Measurements from ENCODE around the gene LENEP. TPM values are rescaled to one million over a fixed set of nuclear protein-coding genes. Genes with fewer than 3 reads are reported as not detected.

The LENEP gene
- polyA plus RNA-seq, 1 donor (not counting 4 experiments of a cell fraction or from before 2014, with no cell fraction given): not detected

DNA sequence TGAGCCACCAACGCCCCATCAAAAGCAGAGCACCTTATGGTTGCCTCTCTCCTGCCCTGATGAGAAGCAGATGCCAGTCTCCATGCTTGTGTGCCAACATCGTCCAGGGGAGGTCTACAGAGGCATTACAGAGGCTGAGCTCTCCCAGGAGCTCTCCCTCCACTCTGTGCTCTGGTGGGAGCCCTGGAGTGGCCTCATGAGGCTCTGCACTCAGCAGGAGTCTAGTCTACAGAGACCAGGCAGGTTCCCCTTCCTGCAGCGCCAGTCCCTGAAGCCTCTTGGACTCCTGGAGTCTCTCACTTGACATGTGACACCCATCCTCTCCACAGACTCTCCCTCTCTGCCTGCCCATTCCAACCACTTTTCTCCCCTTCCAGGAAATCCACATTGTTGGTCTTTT lies 43.7 kb downstream of the LENEP start:
- Histone ChIP-seq H3K9me1 (ENCODE audit: control insufficient read depth, extremely low read depth, insufficient read depth, low read length) (peaks cover 3% of the 10 kb centered on the region), H3K4me2 (ENCODE audit: control insufficient read depth, extremely low read depth, insufficient read depth, low read depth, low read length) (no peak overlapping the region), H3K9me3 (ENCODE audit: control insufficient read depth, low read depth, low read length) (no peaks in the 10 kb centered on the region), H3K4me3 (ENCODE audit: control insufficient read depth in 2 of 3, extremely low read depth in 1 of 3, insufficient read depth in 2 of 3, low read depth in 1 of 3, low read length in 3 of 3) (no peak overlapping the region), H4K20me1 (ENCODE audit: control insufficient read depth, extremely low read depth, insufficient read depth, low read length) (no peaks in the 10 kb centered on the region), H3K9ac (ENCODE audit: control insufficient read depth, extremely low read depth, insufficient read depth, low read length) (no peak overlapping the region), H3K27me3 (ENCODE audit: control insufficient read depth, extremely low read depth, insufficient read depth, low read length) (no peaks in the 10 kb centered on the region), H3K36me3 (ENCODE audit: control insufficient read depth in 2 of 2, extremely low read depth in 1 of 2, insufficient read depth in 2 of 2, low read length in 2 of 2) (no peaks in the 10 kb centered on the region), H3K27ac (ENCODE audit: control insufficient read depth, insufficient read depth, low read length) (no peak overlapping the region), H2AFZ (ENCODE audit: control insufficient read depth, low read length) (no peak overlapping the region), H3K79me2 (ENCODE audit: control insufficient read depth, insufficient read depth, low read length) (no peaks in the 10 kb centered on the region), H3K4me1 (ENCODE audit: control insufficient read depth, extremely low read depth, insufficient read depth, low read length) (peaks cover 31% of the 10 kb centered on the region)
- no peak for DNase-seq (ENCODE audit: low read depth, low spot score)
- no peak for FAIRE-seq
- dilution Hi-C loops (cut with MboI; ENCODE audit: extremely low pct_ligation_motif_present, low sequenced_read_pairs): no loop called here
- no peak for TF ChIP-seq CTCF (optimal IDR thresholded peaks at IDR 0.05 in 1 of 3, IDR thresholded peaks at IDR 0.05 in 1 of 3, conservative IDR thresholded peaks at IDR 0.05 in 1 of 3; ENCODE audit: extremely low read depth in 1 of 3, insufficient read depth in 2 of 3, low read length in 3 of 3)
- no peak for TF ChIP-seq EZH2 (IDR thresholded peaks at IDR 0.05; ENCODE audit: low read length)

GRCh38 chr1:155037851-155038441 lies 44.6 kb downstream of the LENEP start:
- FAIRE-seq: no peak
- no peak for DNase-seq (ENCODE audit: low read depth, low spot score)
- peak overlapping the region in 1 of 3 experiments; percentile 16 for H3K4me3 ChIP-seq (ENCODE audit: control insufficient read depth in 2 of 3, extremely low read depth in 1 of 3, insufficient read depth in 2 of 3, low read depth in 1 of 3, low read length in 3 of 3)
- TF ChIP-seq EZH2 (IDR thresholded peaks at IDR 0.05; ENCODE audit: low read length): no peak
- TF ChIP-seq CTCF (optimal IDR thresholded peaks at IDR 0.05 in 1 of 3, IDR thresholded peaks at IDR 0.05 in 1 of 3, conservative IDR thresholded peaks at IDR 0.05 in 1 of 3; ENCODE audit: extremely low read depth in 1 of 3, insufficient read depth in 2 of 3, low read length in 3 of 3): no peak
- no peaks in the 10 kb centered on the region for H3K9me3 ChIP-seq (ENCODE audit: control insufficient read depth, low read depth, low read length)
- H3K36me3 ChIP-seq (ENCODE audit: control insufficient read depth in 2 of 2, extremely low read depth in 1 of 2, insufficient read depth in 2 of 2, low read length in 2 of 2): no peaks in the 10 kb centered on the region
- peak overlapping the region; percentile 59 for H3K4me2 ChIP-seq (ENCODE audit: control insufficient read depth, extremely low read depth, insufficient read depth, low read depth, low read length)
- H3K4me1 ChIP-seq (ENCODE audit: control insufficient read depth, extremely low read depth, insufficient read depth, low read length): peaks cover 31% of the 10 kb centered on the region
- H3K27me3 ChIP-seq (ENCODE audit: control insufficient read depth, extremely low read depth, insufficient read depth, low read length): no peaks in the 10 kb centered on the region
- no peaks in the 10 kb centered on the region for H4K20me1 ChIP-seq (ENCODE audit: control insufficient read depth, extremely low read depth, insufficient read depth, low read length)
- no peaks in the 10 kb centered on the region for H3K79me2 ChIP-seq (ENCODE audit: control insufficient read depth, insufficient read depth, low read length)
- no peak overlapping the region for H2AFZ ChIP-seq (ENCODE audit: control insufficient read depth, low read length)
- H3K9me1 ChIP-seq (ENCODE audit: control insufficient read depth, extremely low read depth, insufficient read depth, low read length): peaks cover 3% of the 10 kb centered on the region
- H3K27ac ChIP-seq (ENCODE audit: control insufficient read depth, insufficient read depth, low read length): peak overlapping the region; percentile 53
- dilution Hi-C loops (cut with MboI; ENCODE audit: extremely low pct_ligation_motif_present, low sequenced_read_pairs): no loop called here
- H3K9ac ChIP-seq (ENCODE audit: control insufficient read depth, extremely low read depth, insufficient read depth, low read length): no peak overlapping the region

All from keratinocyte (primary cell).